Measurements from ENCODE around the gene PDZD2.
"Not testable (repeated sequence)": the region's sequence is repeated elsewhere in the genome, so short reads cannot be mapped to it uniquely, and the experiment has no call there.

PDZD2 gene

DNA sequence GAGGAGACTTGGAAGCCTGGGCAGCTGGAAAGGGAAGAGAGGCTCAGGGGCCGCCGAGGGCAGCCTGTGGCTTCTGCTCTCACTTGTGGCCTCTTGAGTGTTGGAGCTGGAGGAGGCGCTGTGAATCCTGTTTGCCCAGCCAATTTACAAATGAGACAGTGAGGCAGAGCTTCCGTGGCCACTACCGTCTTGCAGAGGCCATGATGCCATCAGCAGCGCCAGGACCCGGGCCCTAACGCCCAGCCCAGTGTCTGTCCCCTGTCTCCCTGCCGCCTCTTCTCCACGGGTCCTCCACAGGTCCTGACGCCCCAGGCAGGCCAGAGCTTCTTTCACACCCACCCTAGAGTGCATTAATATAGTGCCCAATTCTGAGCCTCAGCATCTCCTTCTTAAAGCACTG, 362.4 kb downstream of the PDZD2 start:
- DNase-seq: no peak

DNA sequence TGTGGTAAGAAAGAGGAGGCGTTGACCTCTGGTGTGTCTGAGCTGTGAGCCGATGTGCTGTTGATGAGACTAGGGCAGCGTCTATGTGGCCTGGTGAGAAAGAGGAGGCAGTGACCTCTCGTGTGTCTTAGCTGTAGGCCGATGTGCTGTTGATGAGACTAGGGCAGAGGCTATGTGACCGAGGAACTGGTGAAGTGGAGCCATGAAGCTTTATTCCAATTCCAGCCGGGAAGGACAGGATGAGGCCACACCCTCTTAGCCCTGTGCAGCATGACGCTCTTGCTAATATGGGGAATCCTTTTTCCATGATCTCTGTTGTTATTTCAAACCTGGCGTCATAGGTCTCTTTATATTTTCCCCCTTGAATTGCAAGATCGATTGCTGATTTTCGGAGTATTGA, 362.8 kb downstream of the PDZD2 start:
- DNase-seq: no peak

DNA sequence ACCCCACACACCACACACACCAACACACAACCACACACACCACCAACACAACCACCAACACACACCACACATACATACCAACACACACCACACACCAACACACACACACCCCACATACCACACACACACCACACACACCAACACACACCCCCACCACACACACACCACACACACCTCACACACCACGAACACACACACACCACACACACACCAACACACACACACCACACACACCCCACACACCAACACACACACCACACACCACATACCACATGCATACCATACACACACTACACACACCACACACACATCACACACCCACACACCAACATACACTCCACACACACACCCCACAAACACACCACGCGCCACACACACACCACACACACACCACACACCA, 363.8 kb downstream of the PDZD2 start:
- DNase-seq: no peak

DNA sequence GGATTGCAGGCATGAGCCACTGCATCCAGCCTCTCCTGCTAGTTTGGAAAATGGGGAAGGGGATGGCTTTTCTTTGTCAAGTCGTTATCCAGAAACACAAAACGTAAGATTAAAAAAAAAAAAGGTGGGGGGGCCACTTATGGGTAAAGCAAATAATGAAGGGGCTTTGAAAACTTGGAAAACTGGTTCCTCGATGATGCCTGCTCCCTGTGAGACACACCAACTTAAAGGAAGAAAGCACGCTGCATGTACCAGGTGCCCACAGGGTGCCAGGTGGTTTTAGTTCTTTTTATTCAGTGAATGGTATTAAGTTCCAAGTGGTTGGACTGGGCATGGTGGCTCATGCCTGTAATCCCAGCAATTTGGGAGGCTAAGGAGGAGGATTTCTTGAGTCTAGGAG, 365.1 kb downstream of the PDZD2 start:
- DNase-seq: no peak

DNA sequence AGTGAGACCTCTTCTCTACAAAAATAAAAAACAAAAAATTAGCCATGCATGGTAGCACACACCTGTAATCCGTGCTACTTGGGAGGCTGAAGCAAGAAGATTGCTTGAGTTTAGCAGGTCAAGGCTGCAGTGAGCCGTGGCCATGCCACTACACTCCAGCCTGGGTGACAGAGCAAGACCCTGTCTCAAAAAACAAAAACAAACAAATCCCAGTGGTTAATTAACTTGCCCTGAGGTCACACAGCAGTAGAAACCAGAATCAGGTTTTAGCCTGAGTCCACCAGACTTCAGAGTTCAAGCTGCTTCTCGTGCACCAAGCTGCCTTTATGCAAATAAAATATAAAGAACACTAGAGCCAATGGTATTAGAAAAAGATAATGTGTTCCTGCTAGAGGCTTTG, 365.5 kb downstream of the PDZD2 start:
- DNase-seq: no peak

DNA sequence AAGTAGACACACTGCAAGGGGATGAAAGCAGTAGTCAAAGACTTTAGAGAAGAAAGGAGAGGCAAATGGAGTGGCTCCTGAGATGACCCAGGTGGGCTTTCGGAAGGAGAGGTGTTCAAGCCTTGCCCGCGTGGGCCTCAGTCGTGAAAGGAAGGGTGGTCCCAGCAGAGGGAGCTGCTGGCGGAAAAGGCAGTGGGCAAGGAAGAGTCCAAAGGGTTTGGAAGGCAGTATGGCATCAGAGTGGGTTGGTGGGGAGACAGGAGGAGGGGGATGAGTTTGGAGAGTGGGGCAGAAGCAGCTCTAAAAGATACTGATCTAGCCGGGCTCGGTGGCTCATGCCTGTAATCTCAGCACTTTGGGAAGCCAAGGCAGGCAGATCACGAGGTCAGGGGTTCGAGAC, 369.8 kb downstream of the PDZD2 start:
- DNase-seq: no peak

DNA sequence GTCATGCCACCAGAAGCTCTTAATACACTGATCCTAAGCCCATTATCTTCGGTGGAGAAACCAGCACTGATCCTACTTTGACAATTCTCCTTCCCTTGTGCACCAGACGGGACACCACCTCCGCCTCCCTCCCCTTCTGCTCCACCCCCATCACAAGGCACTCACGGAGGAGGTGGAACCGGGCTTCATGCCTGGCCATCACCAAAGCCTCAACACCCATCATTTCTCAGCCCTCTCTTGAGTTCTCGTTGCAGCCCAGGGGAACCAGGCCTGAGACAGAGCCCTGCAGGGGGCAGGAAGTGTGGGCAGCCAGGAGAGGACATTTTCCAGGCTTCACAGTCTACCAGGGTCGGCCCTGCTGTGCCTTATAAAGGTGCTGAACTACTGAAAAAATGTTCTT, 374.7 kb downstream of the PDZD2 start:
- DNase-seq: no peak

DNA sequence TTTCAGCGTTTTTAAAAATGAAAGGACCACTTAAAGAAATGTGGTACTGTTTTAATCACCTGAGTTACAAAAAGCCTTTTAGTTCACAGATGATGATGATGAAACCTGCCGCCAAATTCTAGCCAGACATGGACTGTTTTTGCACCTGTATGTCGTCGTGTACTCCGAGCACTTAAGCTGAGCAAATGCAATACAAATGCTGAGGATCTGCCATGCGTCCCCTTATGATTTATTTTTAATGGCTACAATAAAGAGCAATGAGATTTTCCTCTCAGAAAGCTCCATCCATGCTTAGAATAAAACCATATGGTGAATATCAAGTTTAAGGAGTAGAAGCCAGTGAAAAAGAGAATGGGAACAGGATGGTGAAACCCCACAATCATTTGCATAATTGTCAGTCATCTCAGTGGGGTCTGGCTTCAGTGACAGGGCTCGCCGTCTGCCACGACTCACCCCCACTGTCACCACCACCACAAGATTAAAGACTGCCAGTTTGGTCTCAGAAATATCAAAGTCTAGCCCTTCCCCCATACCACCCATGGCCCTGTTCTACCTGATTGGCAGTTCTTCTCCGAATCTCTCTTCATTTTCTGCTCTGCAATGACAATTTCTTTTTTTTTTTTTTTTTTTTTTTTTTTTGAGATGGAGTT, 375.3 kb downstream of the PDZD2 start:
- DNase-seq: no peak

DNA sequence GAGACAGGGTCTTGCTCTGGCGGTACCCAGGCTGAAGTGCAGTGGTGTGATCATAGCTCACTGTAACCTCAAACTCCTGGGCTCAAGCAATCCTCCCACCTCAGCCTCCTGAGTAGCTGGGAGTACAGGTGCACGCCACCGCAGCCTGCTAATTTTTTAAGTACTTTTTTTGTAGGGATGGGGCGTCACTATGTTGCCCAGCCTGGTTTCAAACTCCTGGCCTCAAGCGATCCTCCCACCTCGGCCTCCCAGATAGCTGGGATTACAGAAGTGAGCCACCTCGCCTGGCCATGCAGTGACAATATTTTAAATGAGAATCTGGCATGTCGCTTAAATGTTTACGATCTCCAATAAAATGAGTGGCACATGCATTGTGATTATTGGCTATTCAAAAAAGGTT, 376.3 kb downstream of the PDZD2 start:
- not testable (repeated sequence) for DNase-seq

DNA sequence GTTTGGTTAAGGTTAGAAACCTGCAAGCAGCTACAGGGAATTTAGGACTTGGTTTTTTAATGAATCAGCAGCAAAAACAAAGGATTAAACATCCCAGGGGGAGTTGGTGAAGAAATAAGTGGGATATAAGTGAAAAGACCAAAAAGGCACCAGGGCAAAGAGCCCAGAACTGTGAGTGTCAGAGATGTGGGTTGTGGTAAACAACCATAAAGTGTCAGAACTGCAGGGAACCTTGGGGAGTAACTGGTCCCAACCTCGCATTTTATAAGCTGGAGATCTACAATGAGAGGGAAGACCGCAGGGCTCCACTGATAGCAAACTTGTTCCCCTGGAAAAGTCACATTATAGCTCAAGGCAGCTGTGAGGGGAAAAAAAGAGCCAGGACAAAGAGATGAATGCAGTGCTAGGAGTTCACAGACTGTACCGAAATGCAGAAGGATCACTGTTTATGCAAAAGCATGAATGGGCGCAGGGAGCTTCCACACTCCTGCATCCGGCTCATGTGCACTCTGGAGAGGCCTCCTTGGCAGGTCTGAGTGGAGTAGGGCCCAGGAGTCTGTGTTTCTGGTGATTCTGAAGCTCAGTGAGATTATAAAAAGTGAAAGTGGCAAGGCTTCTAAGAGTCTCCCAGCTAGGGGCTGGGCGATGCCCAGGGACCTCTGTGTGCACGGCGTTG, 378.9 kb downstream of the PDZD2 start:
- peak in 14 of 56 donors; percentile 2 to 37 (median 15) for DNase-seq

DNA sequence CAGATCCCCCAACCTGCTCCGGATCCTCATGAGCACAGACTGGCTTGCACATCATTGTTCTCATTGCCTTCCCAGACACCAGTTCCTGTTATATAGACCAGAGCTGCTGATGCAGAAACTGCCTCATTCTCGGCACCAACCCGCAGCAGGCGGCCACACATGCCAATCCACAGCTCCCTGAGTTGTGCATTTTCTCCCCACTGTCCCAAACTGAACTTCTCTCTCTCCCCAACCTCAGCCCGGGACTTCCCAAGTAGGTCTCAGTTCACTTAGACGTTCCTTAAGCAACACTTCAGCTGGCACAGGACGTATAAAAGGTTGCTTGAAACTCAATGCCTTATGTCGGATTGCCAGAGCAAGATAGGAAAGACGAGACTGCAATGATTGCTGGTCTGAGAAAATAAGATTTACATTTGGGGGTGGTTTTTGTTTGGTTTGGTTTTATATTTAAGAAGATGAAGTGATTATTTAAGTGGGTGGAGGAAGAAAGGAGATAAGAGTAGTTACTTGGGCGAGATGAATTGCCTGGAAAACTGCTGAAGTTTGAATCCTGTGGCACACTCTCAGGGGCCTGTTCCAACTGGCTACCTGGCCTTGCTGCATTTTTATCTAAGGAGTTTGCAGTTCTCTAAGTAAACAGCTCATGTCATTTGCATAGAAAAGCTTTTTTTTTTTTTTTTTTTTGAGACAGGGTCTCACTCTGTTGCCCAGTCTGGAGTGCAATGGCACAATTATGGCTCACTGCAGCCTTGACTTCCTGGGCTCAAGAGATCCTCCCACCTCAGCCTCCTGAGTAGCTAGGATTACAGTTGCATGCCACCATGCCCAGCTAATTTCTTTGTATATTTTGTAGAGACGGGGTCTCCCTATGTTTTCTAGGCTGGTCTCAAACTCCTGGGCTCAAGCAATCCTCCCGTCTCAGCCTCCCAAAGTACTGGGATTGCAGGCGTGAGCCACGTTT, 379.8 kb downstream of the PDZD2 start:
- DNase-seq: no peak

DNA sequence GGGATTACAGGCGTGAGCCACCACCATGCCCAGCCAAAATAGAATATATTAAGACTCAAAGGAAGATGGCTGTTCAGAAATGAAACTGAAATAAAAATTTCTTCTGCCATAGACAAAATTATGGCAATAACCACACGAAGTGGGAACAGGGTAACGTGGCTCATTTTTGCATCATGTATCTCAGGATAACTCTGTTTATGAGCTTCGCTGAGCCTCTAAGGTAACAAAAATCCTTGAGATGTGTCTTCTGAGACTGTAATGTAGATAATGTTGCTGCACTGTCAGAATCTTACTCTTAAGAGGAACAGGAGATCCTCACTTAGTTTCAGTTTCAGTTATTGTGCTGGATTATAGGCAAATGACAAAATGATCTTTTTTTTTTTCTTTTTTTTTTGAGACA, 381.3 kb downstream of the PDZD2 start:
- DNase-seq: no peak

DNA sequence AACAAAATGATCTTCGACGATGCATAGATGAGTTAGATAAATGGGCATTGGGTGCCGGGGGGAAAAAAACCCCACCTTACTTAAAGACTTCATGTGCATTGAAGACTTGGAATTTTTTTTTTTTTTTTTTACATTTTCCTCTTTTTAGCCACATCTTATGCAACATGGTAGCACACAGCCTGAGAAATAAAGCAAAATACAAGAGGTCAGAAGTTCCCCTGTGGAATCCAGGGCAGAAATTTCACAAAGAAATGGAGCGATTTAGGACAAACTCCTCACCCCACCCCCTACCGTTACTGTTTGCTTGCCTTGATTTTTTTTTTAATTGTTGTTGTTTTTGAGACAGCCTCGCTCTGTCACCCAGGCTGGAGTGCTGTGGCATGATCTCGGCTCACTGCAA, 382.0 kb downstream of the PDZD2 start:
- no peak for DNase-seq

DNA sequence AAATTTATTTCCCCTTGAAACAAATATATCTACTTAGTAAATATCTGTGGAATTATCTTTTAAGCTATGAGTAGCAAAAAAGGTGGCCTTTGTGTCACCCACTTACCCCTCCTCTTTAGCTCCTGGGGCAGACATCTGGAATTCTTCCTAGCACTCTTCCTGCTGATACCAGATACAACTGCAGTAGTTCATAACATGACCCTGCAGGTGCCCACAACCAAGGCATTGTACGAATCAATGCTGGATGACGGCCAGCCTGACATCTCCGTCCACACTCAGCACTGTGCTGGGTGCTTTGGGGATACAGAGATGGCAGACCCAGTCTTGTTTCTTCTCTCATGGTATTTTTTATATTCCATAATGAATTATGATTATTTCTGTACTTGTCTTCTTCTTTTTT, 382.8 kb downstream of the PDZD2 start:
- DNase-seq: peak in 18 of 56 donors; percentile 3 to 29 (median 16)

DNA sequence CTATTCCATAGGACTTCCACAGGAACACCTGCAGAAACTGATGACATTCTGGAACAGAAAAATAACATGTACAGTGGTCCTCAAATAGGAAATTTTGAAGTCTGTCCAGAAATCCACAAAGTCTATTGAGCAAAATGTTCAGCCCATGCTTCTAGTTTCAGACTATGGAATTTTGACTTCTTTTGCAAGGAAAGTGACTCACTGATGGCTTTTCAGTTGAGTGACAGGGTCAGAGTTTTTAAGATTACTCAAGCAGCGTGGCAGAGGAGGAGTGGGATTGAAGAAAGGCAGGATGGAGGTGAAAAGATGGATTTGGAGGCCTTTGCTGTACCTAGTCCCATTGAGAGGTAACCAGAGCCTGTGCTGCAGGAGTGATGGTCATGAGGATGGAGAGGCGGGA, 383.7 kb downstream of the PDZD2 start:
- DNase-seq: no peak

DNA sequence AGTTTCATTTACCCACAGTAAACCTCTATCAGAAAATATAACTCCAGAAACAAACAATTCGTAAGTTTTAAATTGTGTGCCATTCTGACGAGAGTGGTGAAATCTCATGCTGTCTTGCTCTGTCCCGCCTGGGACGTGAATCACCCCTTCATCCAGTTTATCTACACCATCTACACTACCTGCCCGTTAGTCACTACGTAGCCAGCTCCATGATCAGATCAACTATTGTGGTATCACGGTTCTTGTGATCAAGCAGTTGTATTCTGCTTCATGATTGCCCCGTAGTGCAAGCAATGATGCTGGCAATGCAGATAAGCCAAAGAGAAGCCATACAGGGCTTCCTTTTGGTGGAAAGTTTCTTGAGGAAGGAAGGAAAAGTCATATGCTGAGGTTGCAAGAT, 384.9 kb downstream of the PDZD2 start:
- DNase-seq: no peak

DNA sequence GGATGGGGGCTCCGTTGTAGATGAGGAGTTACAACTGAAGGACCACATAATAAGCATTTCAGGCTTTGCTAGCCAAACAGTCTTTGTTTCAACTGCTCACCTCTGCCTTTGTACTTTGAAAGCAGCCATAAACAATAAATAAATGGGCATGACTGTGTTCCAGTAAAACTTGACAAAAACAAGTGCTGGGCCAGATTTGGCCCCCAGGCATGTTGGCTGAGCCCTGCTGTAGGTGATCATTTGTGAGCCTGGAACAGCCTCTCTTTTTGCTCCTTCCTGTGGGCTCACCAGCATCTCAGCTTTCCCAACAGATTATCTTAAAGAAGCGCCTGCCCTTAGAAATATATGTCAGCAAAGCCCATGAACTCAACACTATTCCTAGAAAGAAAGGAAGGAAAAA, 385.8 kb downstream of the PDZD2 start:
- no peak for DNase-seq

DNA sequence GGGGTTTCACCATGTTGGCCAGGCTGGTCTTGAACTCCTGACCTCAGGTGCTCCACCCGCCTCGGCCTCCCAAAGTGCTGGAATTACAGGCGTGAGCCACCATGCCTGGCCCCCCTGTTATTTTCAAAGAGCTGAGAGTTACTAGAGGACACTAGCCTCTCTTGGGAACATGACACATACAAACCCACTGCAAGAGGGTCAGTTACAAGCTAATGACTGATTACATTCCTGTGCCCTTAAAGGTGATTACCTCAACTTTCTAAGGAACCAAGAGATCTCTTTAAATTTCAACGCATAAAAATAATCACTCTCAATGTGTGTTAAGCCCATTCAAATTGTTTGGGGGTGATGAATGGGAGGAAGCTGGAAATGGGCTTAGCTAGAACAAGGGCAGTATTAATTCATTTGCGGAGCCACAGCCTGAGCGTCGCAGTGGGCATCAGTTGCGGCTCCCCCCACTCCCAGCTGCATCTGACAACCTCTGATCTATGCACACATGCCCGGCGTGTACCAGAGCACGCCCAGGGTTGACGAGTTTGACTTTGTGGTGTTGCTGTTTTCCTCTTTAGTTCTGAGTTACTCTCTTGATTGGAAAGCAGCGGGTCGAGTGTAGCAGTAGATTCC, 388.3 kb downstream of the PDZD2 start:
- peak in 46 of 56 donors; percentile 8 to 85 (median 52) for DNase-seq

DNA sequence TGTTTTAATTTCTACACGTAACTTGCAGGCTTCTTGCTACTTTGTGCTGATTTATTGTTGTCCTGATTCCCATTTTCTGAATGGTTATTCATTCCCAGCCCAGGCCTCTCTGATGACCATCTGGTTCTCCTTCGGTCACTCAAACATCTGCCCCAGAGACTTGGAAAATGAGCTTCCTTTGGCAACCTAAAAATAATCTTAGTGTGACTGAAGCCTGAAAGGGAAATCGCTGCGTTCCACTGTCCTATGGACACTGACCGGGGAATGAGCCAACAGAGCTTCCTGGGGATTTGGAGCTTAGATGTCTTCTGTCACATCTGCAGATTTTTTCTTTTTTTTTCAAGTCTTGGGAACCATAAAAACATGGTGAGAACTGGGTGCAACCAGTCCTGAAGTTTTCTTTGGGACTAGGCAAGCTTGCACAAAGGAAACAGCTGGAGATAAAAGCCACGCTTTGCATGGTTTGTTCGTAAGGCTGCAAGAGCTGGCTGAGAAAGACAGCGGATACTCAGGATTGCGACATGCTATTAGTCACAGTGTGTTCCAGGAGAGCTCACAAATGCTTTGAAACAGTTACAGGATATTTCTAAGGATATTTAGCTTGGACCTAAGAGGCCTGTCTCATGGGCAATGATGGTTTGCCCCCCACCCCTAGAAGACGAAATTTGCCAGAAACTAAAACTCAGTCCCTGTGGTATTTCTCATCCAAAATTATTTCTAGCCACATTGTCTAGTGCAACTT, 389.0 kb downstream of the PDZD2 start:
- DNase-seq: peak in 21 of 56 donors; percentile 8 to 85 (median 50)

DNA sequence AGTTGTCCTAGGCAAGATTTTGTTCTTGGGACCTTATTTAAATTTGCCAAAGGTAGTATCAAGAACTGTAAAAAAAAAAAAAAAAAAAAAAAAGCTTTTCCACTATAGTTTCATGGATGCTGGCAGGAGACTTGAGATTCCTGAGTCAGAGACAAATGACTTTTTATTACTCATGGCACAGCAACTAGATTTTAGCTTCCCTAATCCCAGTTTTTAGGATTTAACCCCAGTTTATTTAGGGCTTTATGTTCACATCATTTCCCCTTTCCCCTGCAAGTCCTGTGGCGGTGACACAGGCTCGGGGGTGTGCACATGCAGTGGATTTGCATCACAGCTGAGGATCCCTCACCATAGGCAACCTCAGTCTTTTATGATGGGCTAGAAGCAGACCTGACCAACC, 390.3 kb downstream of the PDZD2 start:
- DNase-seq: no peak

DNA sequence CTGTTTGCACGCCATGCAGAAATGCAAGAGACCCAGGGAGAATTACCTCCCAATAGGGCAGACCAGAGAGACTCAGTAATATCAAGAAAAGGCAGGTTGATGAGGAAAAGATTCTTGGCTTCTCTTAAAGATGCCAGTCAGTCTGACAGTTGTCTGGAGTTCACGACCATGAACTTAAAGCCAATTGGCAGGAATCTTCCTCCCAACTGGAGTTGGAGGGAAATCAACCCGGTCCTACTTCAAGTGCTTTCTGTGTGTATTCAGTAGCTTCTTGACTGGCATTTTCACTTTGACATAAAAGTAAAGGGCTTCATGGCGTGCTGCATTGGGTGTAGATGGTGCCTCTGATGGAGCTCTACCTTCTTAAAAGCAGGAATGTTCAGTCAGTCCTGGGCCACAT, 390.9 kb downstream of the PDZD2 start:
- DNase-seq: no peak

Measured in nucleus accumbens (tissue), 56 donors.